GM06990 (cell line): Measurements from ENCODE around the gene HFE.

Experiments
- DNase-seq: peaks from one replicate; pipeline ENCODE4 v3.0.0-alpha.2; 2011; ENCODE audit not compliant: insufficient read length; ENCODE audit errors: extremely low read depth
- H3K27me3 ChIP-seq: replicated peaks from 2 replicates; pipeline ENCODE4 v1.6.0; 2011; ENCODE audit warnings: low read length; ENCODE audit not compliant: control insufficient read depth, insufficient read depth
- H3K36me3 ChIP-seq: 2 replicates; pipeline ENCODE4 v1.5.1; 2011; ENCODE audit warnings: low read length; ENCODE audit not compliant: control insufficient read depth, insufficient read depth
- H3K4me3 ChIP-seq: replicated peaks from 2 replicates; pipeline ENCODE4 v1.5.1; 2011; ENCODE audit warnings: low read depth, mild to moderate bottlenecking, control low read depth, low read length
- CTCF ChIP-seq: IDR thresholded peaks from 2 replicates; pipeline ENCODE4 v1.5.1; 2011; ENCODE audit warnings: low read length, control low read depth, mild to moderate bottlenecking, inconsistent platforms; ENCODE audit not compliant: insufficient read depth, poor library complexity, severe bottlenecking

HFE gene

GRCh38 chr6:26126394-26127235 lies 39.4 kb downstream of the HFE start:
- Histone ChIP-seq H3K4me3 (peak overlapping the region; percentile 72), H3K36me3 (no peaks in the 10 kb centered on the region; the same call in 1 of the 2 replicates), H3K27me3 (no peaks in the 10 kb centered on the region)
- no peak for DNase-seq
- no peak for TF ChIP-seq CTCF

- H3K4me3 ChIP-seq = peak overlapping the region; percentile 7; the same call in 1 of the 2 replicates
- no peak for TF ChIP-seq CTCF
- no peaks in the 10 kb centered on the region for H3K27me3 ChIP-seq
- H3K36me3 ChIP-seq = peaks cover 3% of the 10 kb centered on the region
- DNase-seq = no peak
Observed at GRCh38 chr6:26128013-26128771, 41.0 kb downstream of the HFE start.

GRCh38 chr6:26129656-26130055 lies 42.4 kb downstream of the HFE start:
- no peak for TF ChIP-seq CTCF
- no peaks in the 10 kb centered on the region for H3K27me3 ChIP-seq
- H3K4me3 ChIP-seq = no peak overlapping the region
- no peak for DNase-seq
- H3K36me3 ChIP-seq = peaks cover 3% of the 10 kb centered on the region

- no peak for DNase-seq
- H3K4me3 ChIP-seq = no peak overlapping the region
- peaks cover 3% of the 10 kb centered on the region for H3K36me3 ChIP-seq
- TF ChIP-seq CTCF = no peak
- no peaks in the 10 kb centered on the region for H3K27me3 ChIP-seq
Observed at GRCh38 chr6:26130581-26131249, 43.5 kb downstream of the HFE start.

GRCh38 chr6:26131618-26132017 lies 44.4 kb downstream of the HFE start:
- no peak for DNase-seq
- H3K36me3 ChIP-seq = peaks cover 3% of the 10 kb centered on the region

More at GRCh38 chr6:26131618-26132017, 44.4 kb downstream of the HFE start:
- no peak for TF ChIP-seq CTCF
- Histone ChIP-seq H3K27me3 (no peaks in the 10 kb centered on the region), H3K4me3 (no peak overlapping the region)
